K562 (cell line): ENCODE data around the gene NSMCE1. TPM values are rescaled to one million over a fixed set of nuclear protein-coding genes. Genes with fewer than 3 reads are reported as not detected.

Experiments used
- BCOR ChIP-seq: fragments of 450-650 bp; IDR thresholded peaks from 2 replicates; pipeline ENCODE4 v1.6.1; 2016
- BHLHE40 ChIP-seq: IDR thresholded peaks from 2 replicates; pipeline ENCODE4 v1.6.1; 2011; ENCODE audit warnings: low read length, improper control_type of control experiment
- CREB3 ChIP-seq: fragments of 450-650 bp; conservative IDR thresholded peaks from 2 replicates; pipeline ENCODE4 v1.6.1; 2016; ENCODE audit warnings: missing genetic modification characterization, low read depth, mild to moderate bottlenecking, missing compliant biosample characterization, moderate library complexity
- HEY1 ChIP-seq: fragments of 250-450 bp; sonication (Bioruptor Pico); IDR thresholded peaks from 2 replicates; pipeline ENCODE4 v1.5.0; 2020; ENCODE audit warnings: mild to moderate bottlenecking, moderate library complexity, borderline replicate concordance
- HNRNPH1 ChIP-seq: fragments of 200-400 bp; formaldehyde crosslinking; optimal IDR thresholded peaks from 2 replicates; pipeline ENCODE3; 2017; ENCODE audit warnings: low read depth, mild to moderate bottlenecking, low read length, moderate library complexity
- MAFF ChIP-seq: IDR thresholded peaks from 2 replicates; pipeline ENCODE4 v1.6.1; 2012; ENCODE audit warnings: low read length, improper control_type of control experiment
- PPARD ChIP-seq: fragments of 250-450 bp; sonication (Bioruptor Pico); IDR thresholded peaks from 2 replicates; pipeline ENCODE4 v1.8.0; 2022; ENCODE audit warnings: inconsistent platforms, mild to moderate bottlenecking, moderate library complexity
- RBFOX2 ChIP-seq: fragments of 200-400 bp; formaldehyde crosslinking; IDR thresholded peaks from 2 replicates; pipeline ENCODE4 v1.6.1; 2017; ENCODE audit warnings: low read depth, mild to moderate bottlenecking, low read length, moderate library complexity
- SNIP1 ChIP-seq: fragments of 450-650 bp; IDR thresholded peaks from 2 replicates; pipeline ENCODE4 v1.7.1; 2017; ENCODE audit warnings: low read depth, mild to moderate bottlenecking
- SP2 ChIP-seq: IDR thresholded peaks from 2 replicates; pipeline ENCODE4 v1.6.1; 2011; ENCODE audit warnings: mild to moderate bottlenecking, low read depth, low read length, moderate library complexity; ENCODE audit not compliant: poor library complexity, severe bottlenecking; ENCODE audit errors: extremely low read depth
- TAF9B ChIP-seq: fragments of 450-650 bp; IDR thresholded peaks from 2 replicates; pipeline ENCODE4 v1.6.1; 2018; ENCODE audit warnings: mild to moderate bottlenecking; ENCODE audit not compliant: partially characterized antibody
- TCF7 ChIP-seq: sonication (generic); IDR thresholded peaks from 2 replicates; pipeline ENCODE4 v1.6.1; 2016; ENCODE audit warnings: antibody characterized with exemption, borderline replicate concordance
- THRB ChIP-seq: fragments of 450-650 bp; formaldehyde crosslinking; conservative IDR thresholded peaks from 2 replicates; pipeline ENCODE4 v1.4.0; 2022; ENCODE audit warnings: mild to moderate bottlenecking, missing genetic modification characterization
- VEZF1 ChIP-seq: fragments of 200-800 bp; sonication (Bioruptor generic); IDR thresholded peaks from 2 replicates; pipeline ENCODE4 v1.6.1; 2017; ENCODE audit warnings: missing genetic modification characterization, missing compliant biosample characterization
- ZC3H8 ChIP-seq: fragments of 450-650 bp; IDR thresholded peaks from 2 replicates; pipeline ENCODE4 v1.6.1; 2017
- ZNF766 ChIP-seq: fragments of 200-800 bp; sonication (Bioruptor generic); conservative IDR thresholded peaks from 2 replicates; pipeline ENCODE4 v1.6.1; 2016; ENCODE audit warnings: missing genetic modification characterization, missing compliant biosample characterization
- polyA plus RNA-seq, 8 experiments: library from polyadenylated mRNA; depleted of rRNA in 4 of 8; stranded (reverse) in 5 of 8; unstranded in 3 of 8; fragments of >200 nt; fragmentation: Nextera tagmentation in 2 of 8; fragmentation: Illumina TruSeq in 1 of 8; extraction: Ambion mirVana in 2 of 8; extraction: Trizol in 1 of 8; gene quantifications; 2 replicates each; pipeline versions ENCODE4 v1.2.1 to v1.2.3, GENCODE V29; 2011 to 2014; ENCODE audit warnings: inconsistent platforms in 1 of 8, missing spikeins in 1 of 8
- total RNA-seq, 7 experiments: library from RNA; depleted of rRNA in 6 of 7; stranded (reverse); fragments of >200 nt in 6 of 7; fragmentation: Illumina TruSeq in 2 of 7; extraction: Trizol in 2 of 7; gene quantifications; 2 replicates each; pipeline versions ENCODE4 v1.2.1 to v1.2.3, GENCODE V29; 2011 to 2021; ENCODE audit warnings: low replicate concordance in 1 of 7
- TF ChIP-seq, protein P1 (sequence below): sonication (generic); formaldehyde crosslinking; IDR thresholded peaks from 2 replicates; pipeline ENCODE4 v1.8.0; 2023; ENCODE audit warnings: missing genetic modification reagents, mild to moderate bottlenecking, borderline replicate concordance
- TF ChIP-seq, protein P2 (sequence below), 2 experiments: fragments of 250-450 bp in 1 of 2; fragments of 450-650 bp in 1 of 2; sonication (Bioruptor Pico) in 1 of 2; IDR thresholded peaks; 2 replicates each; pipeline versions ENCODE4 v1.6.1 to v1.8.0; 2016 to 2021; ENCODE audit warnings: mild to moderate bottlenecking in 2 of 2, moderate library complexity in 2 of 2, missing compliant biosample characterization in 1 of 2, missing genetic modification characterization in 1 of 2

Gene NSMCE1
- total and polyA plus RNA-seq, 9 of the 15 experiments (the other 6 are each of a cell fraction or from before 2014, with no cell fraction given): 52.1 to 163 (median 61.5) TPM

GRCh38 chr16:27202923-27203506, 65.6 kb downstream of the NSMCE1 start (continued):
- TF ChIP-seq, protein P1, sequence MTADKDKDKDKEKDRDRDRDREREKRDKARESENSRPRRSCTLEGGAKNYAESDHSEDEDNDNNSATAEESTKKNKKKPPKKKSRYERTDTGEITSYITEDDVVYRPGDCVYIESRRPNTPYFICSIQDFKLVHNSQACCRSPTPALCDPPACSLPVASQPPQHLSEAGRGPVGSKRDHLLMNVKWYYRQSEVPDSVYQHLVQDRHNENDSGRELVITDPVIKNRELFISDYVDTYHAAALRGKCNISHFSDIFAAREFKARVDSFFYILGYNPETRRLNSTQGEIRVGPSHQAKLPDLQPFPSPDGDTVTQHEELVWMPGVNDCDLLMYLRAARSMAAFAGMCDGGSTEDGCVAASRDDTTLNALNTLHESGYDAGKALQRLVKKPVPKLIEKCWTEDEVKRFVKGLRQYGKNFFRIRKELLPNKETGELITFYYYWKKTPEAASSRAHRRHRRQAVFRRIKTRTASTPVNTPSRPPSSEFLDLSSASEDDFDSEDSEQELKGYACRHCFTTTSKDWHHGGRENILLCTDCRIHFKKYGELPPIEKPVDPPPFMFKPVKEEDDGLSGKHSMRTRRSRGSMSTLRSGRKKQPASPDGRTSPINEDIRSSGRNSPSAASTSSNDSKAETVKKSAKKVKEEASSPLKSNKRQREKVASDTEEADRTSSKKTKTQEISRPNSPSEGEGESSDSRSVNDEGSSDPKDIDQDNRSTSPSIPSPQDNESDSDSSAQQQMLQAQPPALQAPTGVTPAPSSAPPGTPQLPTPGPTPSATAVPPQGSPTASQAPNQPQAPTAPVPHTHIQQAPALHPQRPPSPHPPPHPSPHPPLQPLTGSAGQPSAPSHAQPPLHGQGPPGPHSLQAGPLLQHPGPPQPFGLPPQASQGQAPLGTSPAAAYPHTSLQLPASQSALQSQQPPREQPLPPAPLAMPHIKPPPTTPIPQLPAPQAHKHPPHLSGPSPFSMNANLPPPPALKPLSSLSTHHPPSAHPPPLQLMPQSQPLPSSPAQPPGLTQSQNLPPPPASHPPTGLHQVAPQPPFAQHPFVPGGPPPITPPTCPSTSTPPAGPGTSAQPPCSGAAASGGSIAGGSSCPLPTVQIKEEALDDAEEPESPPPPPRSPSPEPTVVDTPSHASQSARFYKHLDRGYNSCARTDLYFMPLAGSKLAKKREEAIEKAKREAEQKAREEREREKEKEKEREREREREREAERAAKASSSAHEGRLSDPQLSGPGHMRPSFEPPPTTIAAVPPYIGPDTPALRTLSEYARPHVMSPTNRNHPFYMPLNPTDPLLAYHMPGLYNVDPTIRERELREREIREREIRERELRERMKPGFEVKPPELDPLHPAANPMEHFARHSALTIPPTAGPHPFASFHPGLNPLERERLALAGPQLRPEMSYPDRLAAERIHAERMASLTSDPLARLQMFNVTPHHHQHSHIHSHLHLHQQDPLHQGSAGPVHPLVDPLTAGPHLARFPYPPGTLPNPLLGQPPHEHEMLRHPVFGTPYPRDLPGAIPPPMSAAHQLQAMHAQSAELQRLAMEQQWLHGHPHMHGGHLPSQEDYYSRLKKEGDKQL (CRISPR knock-in tag): no peak
- TF ChIP-seq SP2: no peak
- no peak for TF ChIP-seq PPARD
- no peak for TF ChIP-seq ZC3H8
- no peak for TF ChIP-seq HNRNPH1
- TF ChIP-seq MAFF: no peak
- TF ChIP-seq BCOR: peak; percentile 79
- TF ChIP-seq RBFOX2: no peak
- peak; percentile 61; the same call in 1 of the 2 replicates for TF ChIP-seq VEZF1 (CRISPR knock-in tag)
- TF ChIP-seq HEY1: no peak
- TF ChIP-seq, protein P2, sequence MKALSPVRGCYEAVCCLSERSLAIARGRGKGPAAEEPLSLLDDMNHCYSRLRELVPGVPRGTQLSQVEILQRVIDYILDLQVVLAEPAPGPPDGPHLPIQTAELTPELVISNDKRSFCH (CRISPR knock-in tag; IDR thresholded peaks at IDR 0.05): no peak
- TF ChIP-seq, protein P2 (tag; IDR thresholded peaks at IDR 0.05): 0 out of 2 replicates have a peak, but pooled peaks have one; percentile 68
- TF ChIP-seq BHLHE40: 0 out of 2 replicates have a peak, but pooled peaks have one; percentile 52
- TF ChIP-seq TCF7: no peak
- TF ChIP-seq CREB3 (tag): no peak
- TF ChIP-seq TAF9B: peak; percentile 25
- TF ChIP-seq ZNF766: no peak
- TF ChIP-seq THRB (CRISPR knock-in tag): no peak
- no peak for TF ChIP-seq SNIP1
